WTC11 (cell line): Measurements from ENCODE around the gene PPP2R2C. TPM values are rescaled to one million over a fixed set of nuclear protein-coding genes. Genes with fewer than 3 reads are reported as not detected.

ENCODE experiments used
- ATAC-seq: fragments of 200-7000 bp; cut with Tn5 transposase; 2 replicates; pipeline ENCODE4 v1.10.0; 2021; ENCODE audit warnings: mild to moderate bottlenecking, moderate library complexity
- CTCF ChIA-PET: fragments of 300-600 bp; sonication (Branson Sonifier 250); formaldehyde crosslinking; loops from one replicate; lab custom pipeline; 2021; ENCODE audit warnings: antibody characterized with exemption; lab: Charles Lee
- POLR2A ChIA-PET: fragments of 350-600 bp; sonication (Branson Sonifier 250); formaldehyde crosslinking; loops from one replicate; lab custom pipeline; 2021; ENCODE audit warnings: antibody characterized with exemption; lab: Charles Lee
- DNase-seq: peaks from one replicate; pipeline ENCODE4 v3.0.0; 2021; ENCODE audit warnings: low spot score
- H3K27ac Mint-ChIP-seq: 2 replicates; pipeline ENCODE4 v1.8.0; 2021; ENCODE audit warnings: mixed read lengths
- H3K27me3 Mint-ChIP-seq: 2 replicates; pipeline ENCODE4 v1.8.0; 2021; ENCODE audit warnings: low read depth, mild to moderate bottlenecking, moderate library complexity, mixed read lengths
- H3K36me3 Mint-ChIP-seq: 2 replicates; pipeline ENCODE4 v1.8.0; 2021; ENCODE audit warnings: mixed read lengths
- H3K4me1 Mint-ChIP-seq: 2 replicates; pipeline ENCODE4 v1.8.0; 2022; ENCODE audit warnings: mixed read lengths
- H3K4me3 Mint-ChIP-seq: 2 replicates; pipeline ENCODE4 v1.8.0; 2021; ENCODE audit warnings: mild to moderate bottlenecking, moderate library complexity, mixed read lengths
- H3K9me3 Mint-ChIP-seq: 2 replicates; pipeline ENCODE4 v1.8.0; 2021; ENCODE audit warnings: mixed read lengths
- ATF1 ChIP-seq: sonication (generic); formaldehyde crosslinking; IDR thresholded peaks from 2 replicates; pipeline ENCODE4 v1.8.1; 2023; ENCODE audit warnings: mild to moderate bottlenecking, moderate library complexity, missing genetic modification reagents
- CBFB ChIP-seq: sonication (generic); formaldehyde crosslinking; IDR thresholded peaks from 2 replicates; pipeline ENCODE4 v1.8.1; 2022; ENCODE audit warnings: mild to moderate bottlenecking, low read depth, missing genetic modification reagents
- ELF4 ChIP-seq: sonication (generic); formaldehyde crosslinking; IDR thresholded peaks from 2 replicates; pipeline ENCODE4 v1.8.1; 2022; ENCODE audit warnings: low read depth, mild to moderate bottlenecking, moderate library complexity, missing genetic modification reagents
- EMX1 ChIP-seq: fragments of 250-450 bp; sonication (Bioruptor Pico); IDR thresholded peaks from 2 replicates; pipeline ENCODE4 v1.8.0; 2021; ENCODE audit warnings: mild to moderate bottlenecking
- FOXK1 ChIP-seq: sonication (generic); formaldehyde crosslinking; IDR thresholded peaks from 2 replicates; pipeline ENCODE4 v1.8.0; 2022; ENCODE audit warnings: mild to moderate bottlenecking, moderate library complexity, missing genetic modification reagents
- FOXP1 ChIP-seq: sonication (generic); formaldehyde crosslinking; IDR thresholded peaks from 2 replicates; pipeline ENCODE4 v1.8.0; 2022; ENCODE audit warnings: missing genetic modification reagents, mild to moderate bottlenecking, moderate library complexity, borderline replicate concordance
- MYBL2 ChIP-seq: sonication (generic); formaldehyde crosslinking; IDR thresholded peaks from 2 replicates; pipeline ENCODE4 v1.8.1; 2023; ENCODE audit warnings: mild to moderate bottlenecking, moderate library complexity, missing genetic modification reagents
- NFYB ChIP-seq: sonication (generic); formaldehyde crosslinking; conservative IDR thresholded peaks from 2 replicates; pipeline ENCODE4 v1.8.0; 2022; ENCODE audit warnings: low read depth, missing genetic modification reagents
- OVOL2 ChIP-seq: fragments of 250-450 bp; sonication (Bioruptor Pico); IDR thresholded peaks from 2 replicates; pipeline ENCODE4 v1.9.0; 2021; ENCODE audit warnings: mild to moderate bottlenecking, borderline replicate concordance
- RORB ChIP-seq: fragments of 250-450 bp; sonication (Bioruptor Pico); IDR thresholded peaks from 2 replicates; pipeline ENCODE4 v1.9.0; 2021; ENCODE audit warnings: mild to moderate bottlenecking
- SOX15 ChIP-seq: fragments of 250-450 bp; sonication (Bioruptor Pico); IDR thresholded peaks from 2 replicates; pipeline ENCODE4 v1.9.0; 2021; ENCODE audit warnings: mild to moderate bottlenecking
- TEAD1 ChIP-seq: sonication (generic); formaldehyde crosslinking; IDR thresholded peaks from 2 replicates; pipeline ENCODE4 v1.8.0; 2022; ENCODE audit warnings: mild to moderate bottlenecking, missing genetic modification reagents
- ZNF396 ChIP-seq: fragments of 250-450 bp; sonication (Bioruptor Pico); IDR thresholded peaks from 2 replicates; pipeline ENCODE4 v1.8.0; 2021; ENCODE audit warnings: mild to moderate bottlenecking, moderate library complexity, borderline replicate concordance
- ZNF416 ChIP-seq: fragments of 250-450 bp; sonication (Bioruptor Pico); IDR thresholded peaks from 2 replicates; pipeline ENCODE4 v1.9.0; 2021; ENCODE audit warnings: mild to moderate bottlenecking, inconsistent platforms
- total RNA-seq: library from RNA; stranded (reverse); gene quantifications from 3 replicates; pipeline ENCODE4 v1.2.3, GENCODE V29; 2021
- TF ChIP-seq, protein P1 (sequence below): sonication (generic); formaldehyde crosslinking; IDR thresholded peaks from 2 replicates; pipeline ENCODE4 v1.8.0; 2022; ENCODE audit warnings: mild to moderate bottlenecking, missing genetic modification reagents
- TF ChIP-seq, protein P2 (sequence below): sonication (generic); formaldehyde crosslinking; IDR thresholded peaks from 2 replicates; pipeline ENCODE4 v1.8.0; 2023; ENCODE audit warnings: missing genetic modification reagents
- TF ChIP-seq, protein P3 (sequence below): sonication (generic); formaldehyde crosslinking; conservative IDR thresholded peaks from 2 replicates; pipeline ENCODE4 v1.8.1; 2023; ENCODE audit warnings: mild to moderate bottlenecking, low read depth, missing genetic modification reagents, moderate library complexity
- TF ChIP-seq, protein P4 (sequence below): fragments of 250-450 bp; sonication (Bioruptor Pico); IDR thresholded peaks from 2 replicates; pipeline ENCODE4 v1.9.0; 2021; ENCODE audit warnings: mild to moderate bottlenecking
- TF ChIP-seq, protein P5 (sequence below): sonication (generic); formaldehyde crosslinking; IDR thresholded peaks from 2 replicates; pipeline ENCODE4 v1.8.1; 2023; ENCODE audit warnings: mild to moderate bottlenecking, missing genetic modification reagents
- TF ChIP-seq, protein P6 (sequence below): sonication (generic); formaldehyde crosslinking; IDR thresholded peaks from 2 replicates; pipeline ENCODE4 v1.8.1; 2023; ENCODE audit warnings: mild to moderate bottlenecking, missing genetic modification reagents, moderate library complexity
- TF ChIP-seq, protein P7 (sequence below): fragments of 250-450 bp; sonication (Bioruptor Pico); IDR thresholded peaks from 2 replicates; pipeline ENCODE4 v1.8.0; 2021; ENCODE audit warnings: mild to moderate bottlenecking
- TF ChIP-seq, protein P8 (sequence below): fragments of 250-450 bp; sonication (Bioruptor Pico); IDR thresholded peaks from 2 replicates; pipeline ENCODE4 v2.1.2; 2022; ENCODE audit warnings: mild to moderate bottlenecking, moderate library complexity

The PPP2R2C gene
- total RNA-seq, 1 experiment from 2014 or later: 11.5 TPM

DNA sequence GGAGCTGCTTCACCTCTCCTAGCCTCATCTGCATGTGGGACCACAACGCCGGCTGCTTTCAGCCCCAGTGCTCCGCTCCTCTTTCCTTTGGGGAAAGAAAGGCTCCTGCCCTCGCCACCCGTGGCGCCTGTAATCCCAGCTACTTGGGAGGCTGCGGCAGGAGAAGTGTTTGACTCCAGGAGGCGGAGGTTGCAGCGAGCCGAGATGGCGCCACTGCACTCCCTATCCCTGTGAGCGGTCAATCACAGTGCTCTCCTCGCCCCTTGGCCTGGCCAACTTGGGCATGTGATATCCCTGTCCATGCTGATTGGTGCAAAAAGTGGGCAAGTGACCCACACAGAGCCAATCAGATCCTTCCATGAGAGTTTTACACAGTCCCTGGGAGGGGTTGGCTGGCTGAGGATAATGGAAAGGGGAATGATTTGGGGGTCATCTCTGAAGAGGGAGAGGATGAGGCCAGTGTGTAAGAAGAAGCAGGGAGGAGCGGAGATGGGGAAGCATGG, 146.6 kb downstream of the PPP2R2C start:
- Mint-ChIP-seq H3K4me3 (no peak overlapping the region), H3K27me3 (no peaks in the 10 kb centered on the region), H3K36me3 (0 out of 2 replicates have a peak, but pooled peaks cover 1% of the 10 kb centered on the region), H3K9me3 (peaks cover 4% of the 10 kb centered on the region), H3K27ac (no peak overlapping the region; the same call in 1 of the 2 replicates), H3K4me1 (0 out of 2 replicates have a peak, but pooled peaks cover 3% of the 10 kb centered on the region)
- peak; percentile 22 for ATAC-seq
- POLR2A ChIA-PET: no interaction called here
- CTCF ChIA-PET: interaction anchor here (1.6 to 15.7 kb wide), 2 partner anchors 8 to 66 kb away, joined by 4 to 713 read pairs; partner anchors contain the start of gene WFS1
- no peak for DNase-seq
- no peak for TF ChIP-seq OVOL2 (CRISPR knock-in tag)
- TF ChIP-seq, protein P1, sequence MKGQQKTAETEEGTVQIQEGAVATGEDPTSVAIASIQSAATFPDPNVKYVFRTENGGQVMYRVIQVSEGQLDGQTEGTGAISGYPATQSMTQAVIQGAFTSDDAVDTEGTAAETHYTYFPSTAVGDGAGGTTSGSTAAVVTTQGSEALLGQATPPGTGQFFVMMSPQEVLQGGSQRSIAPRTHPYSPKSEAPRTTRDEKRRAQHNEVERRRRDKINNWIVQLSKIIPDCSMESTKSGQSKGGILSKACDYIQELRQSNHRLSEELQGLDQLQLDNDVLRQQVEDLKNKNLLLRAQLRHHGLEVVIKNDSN: peak; percentile 39; the same call in 1 of the 2 replicates
- TF ChIP-seq EMX1 (CRISPR knock-in tag): no peak
- no peak for TF ChIP-seq TEAD1 (CRISPR knock-in tag)
- no peak for TF ChIP-seq FOXK1 (CRISPR knock-in tag)
- TF ChIP-seq, protein P2, sequence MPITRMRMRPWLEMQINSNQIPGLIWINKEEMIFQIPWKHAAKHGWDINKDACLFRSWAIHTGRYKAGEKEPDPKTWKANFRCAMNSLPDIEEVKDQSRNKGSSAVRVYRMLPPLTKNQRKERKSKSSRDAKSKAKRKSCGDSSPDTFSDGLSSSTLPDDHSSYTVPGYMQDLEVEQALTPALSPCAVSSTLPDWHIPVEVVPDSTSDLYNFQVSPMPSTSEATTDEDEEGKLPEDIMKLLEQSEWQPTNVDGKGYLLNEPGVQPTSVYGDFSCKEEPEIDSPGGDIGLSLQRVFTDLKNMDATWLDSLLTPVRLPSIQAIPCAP (CRISPR knock-in tag): no peak
- TF ChIP-seq, protein P3, sequence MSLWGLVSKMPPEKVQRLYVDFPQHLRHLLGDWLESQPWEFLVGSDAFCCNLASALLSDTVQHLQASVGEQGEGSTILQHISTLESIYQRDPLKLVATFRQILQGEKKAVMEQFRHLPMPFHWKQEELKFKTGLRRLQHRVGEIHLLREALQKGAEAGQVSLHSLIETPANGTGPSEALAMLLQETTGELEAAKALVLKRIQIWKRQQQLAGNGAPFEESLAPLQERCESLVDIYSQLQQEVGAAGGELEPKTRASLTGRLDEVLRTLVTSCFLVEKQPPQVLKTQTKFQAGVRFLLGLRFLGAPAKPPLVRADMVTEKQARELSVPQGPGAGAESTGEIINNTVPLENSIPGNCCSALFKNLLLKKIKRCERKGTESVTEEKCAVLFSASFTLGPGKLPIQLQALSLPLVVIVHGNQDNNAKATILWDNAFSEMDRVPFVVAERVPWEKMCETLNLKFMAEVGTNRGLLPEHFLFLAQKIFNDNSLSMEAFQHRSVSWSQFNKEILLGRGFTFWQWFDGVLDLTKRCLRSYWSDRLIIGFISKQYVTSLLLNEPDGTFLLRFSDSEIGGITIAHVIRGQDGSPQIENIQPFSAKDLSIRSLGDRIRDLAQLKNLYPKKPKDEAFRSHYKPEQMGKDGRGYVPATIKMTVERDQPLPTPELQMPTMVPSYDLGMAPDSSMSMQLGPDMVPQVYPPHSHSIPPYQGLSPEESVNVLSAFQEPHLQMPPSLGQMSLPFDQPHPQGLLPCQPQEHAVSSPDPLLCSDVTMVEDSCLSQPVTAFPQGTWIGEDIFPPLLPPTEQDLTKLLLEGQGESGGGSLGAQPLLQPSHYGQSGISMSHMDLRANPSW (CRISPR knock-in tag): no peak
- TF ChIP-seq, protein P4, sequence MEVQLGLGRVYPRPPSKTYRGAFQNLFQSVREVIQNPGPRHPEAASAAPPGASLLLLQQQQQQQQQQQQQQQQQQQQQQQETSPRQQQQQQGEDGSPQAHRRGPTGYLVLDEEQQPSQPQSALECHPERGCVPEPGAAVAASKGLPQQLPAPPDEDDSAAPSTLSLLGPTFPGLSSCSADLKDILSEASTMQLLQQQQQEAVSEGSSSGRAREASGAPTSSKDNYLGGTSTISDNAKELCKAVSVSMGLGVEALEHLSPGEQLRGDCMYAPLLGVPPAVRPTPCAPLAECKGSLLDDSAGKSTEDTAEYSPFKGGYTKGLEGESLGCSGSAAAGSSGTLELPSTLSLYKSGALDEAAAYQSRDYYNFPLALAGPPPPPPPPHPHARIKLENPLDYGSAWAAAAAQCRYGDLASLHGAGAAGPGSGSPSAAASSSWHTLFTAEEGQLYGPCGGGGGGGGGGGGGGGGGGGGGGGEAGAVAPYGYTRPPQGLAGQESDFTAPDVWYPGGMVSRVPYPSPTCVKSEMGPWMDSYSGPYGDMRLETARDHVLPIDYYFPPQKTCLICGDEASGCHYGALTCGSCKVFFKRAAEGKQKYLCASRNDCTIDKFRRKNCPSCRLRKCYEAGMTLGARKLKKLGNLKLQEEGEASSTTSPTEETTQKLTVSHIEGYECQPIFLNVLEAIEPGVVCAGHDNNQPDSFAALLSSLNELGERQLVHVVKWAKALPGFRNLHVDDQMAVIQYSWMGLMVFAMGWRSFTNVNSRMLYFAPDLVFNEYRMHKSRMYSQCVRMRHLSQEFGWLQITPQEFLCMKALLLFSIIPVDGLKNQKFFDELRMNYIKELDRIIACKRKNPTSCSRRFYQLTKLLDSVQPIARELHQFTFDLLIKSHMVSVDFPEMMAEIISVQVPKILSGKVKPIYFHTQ (CRISPR knock-in tag): no peak
- TF ChIP-seq, protein P5, sequence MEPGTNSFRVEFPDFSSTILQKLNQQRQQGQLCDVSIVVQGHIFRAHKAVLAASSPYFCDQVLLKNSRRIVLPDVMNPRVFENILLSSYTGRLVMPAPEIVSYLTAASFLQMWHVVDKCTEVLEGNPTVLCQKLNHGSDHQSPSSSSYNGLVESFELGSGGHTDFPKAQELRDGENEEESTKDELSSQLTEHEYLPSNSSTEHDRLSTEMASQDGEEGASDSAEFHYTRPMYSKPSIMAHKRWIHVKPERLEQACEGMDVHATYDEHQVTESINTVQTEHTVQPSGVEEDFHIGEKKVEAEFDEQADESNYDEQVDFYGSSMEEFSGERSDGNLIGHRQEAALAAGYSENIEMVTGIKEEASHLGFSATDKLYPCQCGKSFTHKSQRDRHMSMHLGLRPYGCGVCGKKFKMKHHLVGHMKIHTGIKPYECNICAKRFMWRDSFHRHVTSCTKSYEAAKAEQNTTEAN (CRISPR knock-in tag): no peak
- TF ChIP-seq ZNF396 (CRISPR knock-in tag): no peak
- no peak for TF ChIP-seq ZNF416 (CRISPR knock-in tag)
- TF ChIP-seq RORB (CRISPR knock-in tag): no peak
- TF ChIP-seq, protein P6, sequence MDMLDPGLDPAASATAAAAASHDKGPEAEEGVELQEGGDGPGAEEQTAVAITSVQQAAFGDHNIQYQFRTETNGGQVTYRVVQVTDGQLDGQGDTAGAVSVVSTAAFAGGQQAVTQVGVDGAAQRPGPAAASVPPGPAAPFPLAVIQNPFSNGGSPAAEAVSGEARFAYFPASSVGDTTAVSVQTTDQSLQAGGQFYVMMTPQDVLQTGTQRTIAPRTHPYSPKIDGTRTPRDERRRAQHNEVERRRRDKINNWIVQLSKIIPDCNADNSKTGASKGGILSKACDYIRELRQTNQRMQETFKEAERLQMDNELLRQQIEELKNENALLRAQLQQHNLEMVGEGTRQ (CRISPR knock-in tag): peak; percentile 79
- TF ChIP-seq SOX15 (CRISPR knock-in tag): no peak
- TF ChIP-seq, protein P7, sequence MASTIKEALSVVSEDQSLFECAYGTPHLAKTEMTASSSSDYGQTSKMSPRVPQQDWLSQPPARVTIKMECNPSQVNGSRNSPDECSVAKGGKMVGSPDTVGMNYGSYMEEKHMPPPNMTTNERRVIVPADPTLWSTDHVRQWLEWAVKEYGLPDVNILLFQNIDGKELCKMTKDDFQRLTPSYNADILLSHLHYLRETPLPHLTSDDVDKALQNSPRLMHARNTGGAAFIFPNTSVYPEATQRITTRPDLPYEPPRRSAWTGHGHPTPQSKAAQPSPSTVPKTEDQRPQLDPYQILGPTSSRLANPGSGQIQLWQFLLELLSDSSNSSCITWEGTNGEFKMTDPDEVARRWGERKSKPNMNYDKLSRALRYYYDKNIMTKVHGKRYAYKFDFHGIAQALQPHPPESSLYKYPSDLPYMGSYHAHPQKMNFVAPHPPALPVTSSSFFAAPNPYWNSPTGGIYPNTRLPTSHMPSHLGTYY (CRISPR knock-in tag): no peak
- peak; percentile 62 for TF ChIP-seq NFYB
- TF ChIP-seq ELF4 (CRISPR knock-in tag): no peak
- no peak for TF ChIP-seq ATF1
- TF ChIP-seq FOXP1 (CRISPR knock-in tag): no peak
- TF ChIP-seq, protein P8, sequence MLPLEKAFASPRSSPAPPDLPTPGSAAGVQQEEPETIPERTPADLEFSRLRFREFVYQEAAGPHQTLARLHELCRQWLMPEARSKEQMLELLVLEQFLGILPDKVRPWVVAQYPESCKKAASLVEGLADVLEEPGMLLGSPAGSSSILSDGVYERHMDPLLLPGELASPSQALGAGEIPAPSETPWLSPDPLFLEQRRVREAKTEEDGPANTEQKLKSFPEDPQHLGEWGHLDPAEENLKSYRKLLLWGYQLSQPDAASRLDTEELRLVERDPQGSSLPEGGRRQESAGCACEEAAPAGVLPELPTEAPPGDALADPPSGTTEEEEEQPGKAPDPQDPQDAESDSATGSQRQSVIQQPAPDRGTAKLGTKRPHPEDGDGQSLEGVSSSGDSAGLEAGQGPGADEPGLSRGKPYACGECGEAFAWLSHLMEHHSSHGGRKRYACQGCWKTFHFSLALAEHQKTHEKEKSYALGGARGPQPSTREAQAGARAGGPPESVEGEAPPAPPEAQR (CRISPR knock-in tag): no peak
- TF ChIP-seq MYBL2: no peak
- TF ChIP-seq CBFB (CRISPR knock-in tag): no peak
- TF ChIP-seq, all 79 proteins: peak for 3
